ENCODE measurements around the gene RAC2.

- TF ChIP-seq, protein P1, sequence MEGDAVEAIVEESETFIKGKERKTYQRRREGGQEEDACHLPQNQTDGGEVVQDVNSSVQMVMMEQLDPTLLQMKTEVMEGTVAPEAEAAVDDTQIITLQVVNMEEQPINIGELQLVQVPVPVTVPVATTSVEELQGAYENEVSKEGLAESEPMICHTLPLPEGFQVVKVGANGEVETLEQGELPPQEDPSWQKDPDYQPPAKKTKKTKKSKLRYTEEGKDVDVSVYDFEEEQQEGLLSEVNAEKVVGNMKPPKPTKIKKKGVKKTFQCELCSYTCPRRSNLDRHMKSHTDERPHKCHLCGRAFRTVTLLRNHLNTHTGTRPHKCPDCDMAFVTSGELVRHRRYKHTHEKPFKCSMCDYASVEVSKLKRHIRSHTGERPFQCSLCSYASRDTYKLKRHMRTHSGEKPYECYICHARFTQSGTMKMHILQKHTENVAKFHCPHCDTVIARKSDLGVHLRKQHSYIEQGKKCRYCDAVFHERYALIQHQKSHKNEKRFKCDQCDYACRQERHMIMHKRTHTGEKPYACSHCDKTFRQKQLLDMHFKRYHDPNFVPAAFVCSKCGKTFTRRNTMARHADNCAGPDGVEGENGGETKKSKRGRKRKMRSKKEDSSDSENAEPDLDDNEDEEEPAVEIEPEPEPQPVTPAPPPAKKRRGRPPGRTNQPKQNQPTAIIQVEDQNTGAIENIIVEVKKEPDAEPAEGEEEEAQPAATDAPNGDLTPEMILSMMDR (IDR thresholded peaks at IDR 0.05; ENCODE audit: poor library complexity), result no peak
- TF ChIP-seq EZH2 (IDR thresholded peaks at IDR 0.05; ENCODE audit: borderline replicate concordance), result no peak
These were observed 51.3 kb downstream of the RAC2 start for GRCh38 chr22:37192741-37193140.
